Osteocyte (in vitro differentiated cells): Measurements from ENCODE around the gene NLRP1. TPM values are rescaled to one million over a fixed set of nuclear protein-coding genes. Genes with fewer than 3 reads are reported as not detected.

ENCODE experiments used
- DNase-seq: peaks from one replicate; pipeline ENCODE4 v3.0.0; 2021; ENCODE audit warnings: mixed read lengths; ENCODE audit not compliant: unreplicated experiment; ENCODE audit errors: extremely low spot score
- H3K27ac Mint-ChIP-seq: one replicate; pipeline ENCODE4 v1.8.0; 2021; ENCODE audit warnings: mild to moderate bottlenecking, mixed read lengths; ENCODE audit not compliant: unreplicated experiment
- H3K27me3 Mint-ChIP-seq: one replicate; pipeline ENCODE4 v1.8.0; 2021; ENCODE audit warnings: mixed read lengths; ENCODE audit not compliant: unreplicated experiment
- H3K36me3 Mint-ChIP-seq: one replicate; pipeline ENCODE4 v1.8.0; 2021; ENCODE audit warnings: mixed read lengths; ENCODE audit not compliant: unreplicated experiment
- H3K4me1 Mint-ChIP-seq: one replicate; pipeline ENCODE4 v1.8.0; 2021; ENCODE audit warnings: mixed read lengths; ENCODE audit not compliant: unreplicated experiment
- H3K4me3 Mint-ChIP-seq: one replicate; pipeline ENCODE4 v1.8.0; 2021; ENCODE audit warnings: mild to moderate bottlenecking, moderate library complexity, mixed read lengths; ENCODE audit not compliant: unreplicated experiment
- H3K9me3 Mint-ChIP-seq: one replicate; pipeline ENCODE4 v1.8.0; 2021; ENCODE audit warnings: mixed read lengths; ENCODE audit not compliant: unreplicated experiment
- CTCF ChIP-seq: fragments of 200-600 bp; sonication (generic); IDR thresholded peaks from 2 replicates; pipeline ENCODE4 v1.5.0; 2021; ENCODE audit warnings: antibody characterized with exemption, mild to moderate bottlenecking, moderate library complexity
- total RNA-seq: library from RNA; stranded (reverse); gene quantifications from 2 replicates; pipeline ENCODE4 v1.2.1, GENCODE V29; 2021

The NLRP1 gene
- total RNA-seq, 1 donor from 2014 or later, result 27.1 TPM

GRCh38 chr17:5488752-5489151 is 95.6 kb downstream of the NLRP1 start:
- no peak for DNase-seq
- Mint-ChIP-seq H3K4me1 (peaks cover 24% of the 10 kb centered on the region), H3K9me3 (peaks cover 6% of the 10 kb centered on the region), H3K27me3 (no peaks in the 10 kb centered on the region), H3K36me3 (peaks cover 30% of the 10 kb centered on the region), H3K4me3 (no peak overlapping the region), H3K27ac (no peak overlapping the region)
- no peak for TF ChIP-seq CTCF

GRCh38 chr17:5486206-5487124 is 97.8 kb downstream of the NLRP1 start, which contains the start of gene MIS12:
TSS of gene MIS12 (plus strand) at chr17:5486566. CDS start at chr17:5488863, 2,297 bp downstream.
- peaks cover 44% of the 10 kb centered on the region for H3K36me3 Mint-ChIP-seq
- peaks cover 29% of the 10 kb centered on the region for H3K4me1 Mint-ChIP-seq
- peak within 1 kb of the TSS; percentile 98 for H3K4me3 Mint-ChIP-seq
- H3K27ac Mint-ChIP-seq, result peak within 1 kb of the TSS; percentile 99
- no peaks in the 10 kb centered on the region for H3K9me3 Mint-ChIP-seq
- no peak for TF ChIP-seq CTCF
- peak; percentile 99 for DNase-seq
- no peaks in the 10 kb centered on the region for H3K27me3 Mint-ChIP-seq

- peaks cover 29% of the 10 kb centered on the region for H3K4me1 Mint-ChIP-seq
- DNase-seq, result no peak
- no peaks in the 10 kb centered on the region for H3K27me3 Mint-ChIP-seq
- peak within 1 kb of the TSS; percentile 99 for H3K27ac Mint-ChIP-seq
- peaks cover 48% of the 10 kb centered on the region for H3K36me3 Mint-ChIP-seq
- H3K9me3 Mint-ChIP-seq, result no peaks in the 10 kb centered on the region
- peak within 1 kb of the TSS; percentile 98 for H3K4me3 Mint-ChIP-seq
- no peak for TF ChIP-seq CTCF
Observed at GRCh38 chr17:5485270-5486205, 98.8 kb downstream of the NLRP1 start, which contains the start of gene DERL2. TSS of gene DERL2 (minus strand) at chr17:5486178. CDS start at chr17:5486161, 17 bp downstream.

- no peak for TF ChIP-seq CTCF
- DNase-seq, result no peak
- Mint-ChIP-seq H3K27ac (no peak overlapping the region), H3K4me1 (peaks cover 18% of the 10 kb centered on the region), H3K9me3 (no peaks in the 10 kb centered on the region), H3K27me3 (no peaks in the 10 kb centered on the region), H3K36me3 (peaks cover 60% of the 10 kb centered on the region), H3K4me3 (no peak overlapping the region)
Observed at GRCh38 chr17:5481451-5481850, 102.9 kb downstream of the NLRP1 start.
